Measurements from ENCODE around the gene SNCB. TPM values are rescaled to one million over a fixed set of nuclear protein-coding genes. Genes with fewer than 3 reads are reported as not detected.

SNCB gene
- total and polyA plus RNA-seq, 7 experiments from 2014 or later = not detected

DNA sequence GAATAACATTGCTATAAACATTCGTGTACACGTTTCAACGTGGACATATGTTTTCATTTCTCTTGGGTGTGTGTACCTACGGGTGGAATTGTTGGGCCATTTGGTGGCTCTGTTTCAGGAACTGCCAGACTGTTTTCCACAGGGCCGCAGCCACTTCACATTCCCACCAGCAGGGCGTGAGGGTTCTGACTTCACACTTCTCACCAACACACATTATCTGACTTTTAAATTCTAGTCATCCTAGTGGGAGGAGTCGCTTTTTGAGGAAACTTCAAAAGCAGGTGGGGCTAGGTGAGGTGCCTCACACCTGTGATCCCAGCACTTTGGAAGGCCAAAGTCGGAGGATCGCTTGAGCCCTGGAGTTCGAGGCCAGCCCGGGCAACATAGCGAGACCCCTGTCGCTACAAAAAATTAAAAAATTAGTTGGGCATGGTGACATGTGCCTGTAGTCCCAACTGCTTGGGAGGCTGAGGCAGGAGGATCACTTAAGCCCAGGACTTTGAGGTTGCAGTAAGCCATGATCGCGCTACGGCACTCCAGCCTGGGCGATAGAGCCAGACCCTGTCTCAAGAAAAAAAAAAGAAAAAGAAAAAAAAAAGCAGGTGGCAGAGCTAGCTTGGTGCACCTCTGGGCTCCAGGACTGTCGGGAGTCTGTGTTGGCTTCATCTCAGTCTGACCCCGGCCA, 45.5 kb upstream of the SNCB start:
- Mint-ChIP-seq H3K27me3 (peaks cover 32 to 47% (median 38%) of the 10 kb centered on the region in 5 donors), H3K27ac (no peak overlapping the region), H3K4me1 (peaks cover 0 to 8% (median 0%) of the 10 kb centered on the region in 7 donors), H3K4me3 (no peak overlapping the region), H3K36me3 (no peaks in the 10 kb centered on the region), H3K9me3 (no peaks in the 10 kb centered on the region)
- no peaks in the 10 kb centered on the region for H3K4me1 ChIP-seq (ENCODE audit: control insufficient read depth in 2 of 2, insufficient read depth in 2 of 2, low read length in 2 of 2)
- H3K9me3 ChIP-seq (ENCODE audit: control insufficient read depth in 2 of 3, low read length in 3 of 3) = no peaks in the 10 kb centered on the region
- DNase-seq (no peak), ATAC-seq (no peak)
- POLR2A ChIA-PET = no interaction called here
- intact Hi-C loops (cut with micrococcal nuclease) = no loop called here
- H3K4me3 ChIP-seq (ENCODE audit: low read length) = no peak overlapping the region
- CTCF ChIA-PET = no interaction called here
- no peaks in the 10 kb centered on the region for H3K27me3 ChIP-seq (ENCODE audit: control insufficient read depth in 2 of 2, insufficient read depth in 2 of 2, low read length in 2 of 2)
- H3K27ac ChIP-seq (ENCODE audit: low read depth, low read length) = no peak overlapping the region
- no peaks in the 10 kb centered on the region for H3K36me3 ChIP-seq (ENCODE audit: control insufficient read depth in 2 of 3, insufficient read depth in 3 of 3, low read length in 3 of 3)

GRCh38 chr5:176674799-176675198, 44.5 kb upstream of the SNCB start:
- CTCF ChIA-PET = no interaction called here
- POLR2A ChIA-PET = no interaction called here
- Histone ChIP-seq H3K27me3 (ENCODE audit: control insufficient read depth in 2 of 2, insufficient read depth in 2 of 2, low read length in 2 of 2) (no peaks in the 10 kb centered on the region), H3K27ac (ENCODE audit: low read depth, low read length) (no peak overlapping the region), H3K4me1 (ENCODE audit: control insufficient read depth in 2 of 2, insufficient read depth in 2 of 2, low read length in 2 of 2) (no peaks in the 10 kb centered on the region), H3K4me3 (ENCODE audit: low read length) (no peak overlapping the region), H3K36me3 (ENCODE audit: control insufficient read depth in 2 of 3, insufficient read depth in 3 of 3, low read length in 3 of 3) (no peaks in the 10 kb centered on the region), H3K9me3 (ENCODE audit: control insufficient read depth in 2 of 3, low read length in 3 of 3) (no peaks in the 10 kb centered on the region)
- H3K4me3 Mint-ChIP-seq = no peak overlapping the region
- no peaks in the 10 kb centered on the region for H3K9me3 Mint-ChIP-seq
- H3K36me3 Mint-ChIP-seq = no peaks in the 10 kb centered on the region
- ATAC-seq = no peak
- H3K27me3 Mint-ChIP-seq = peaks cover 30 to 44% (median 34%) of the 10 kb centered on the region in 5 donors
- peaks cover 0 to 8% (median 0%) of the 10 kb centered on the region in 7 donors for H3K4me1 Mint-ChIP-seq
- no peak for DNase-seq
- no peak overlapping the region for H3K27ac Mint-ChIP-seq
- intact Hi-C loops (cut with micrococcal nuclease) = no loop called here

DNA sequence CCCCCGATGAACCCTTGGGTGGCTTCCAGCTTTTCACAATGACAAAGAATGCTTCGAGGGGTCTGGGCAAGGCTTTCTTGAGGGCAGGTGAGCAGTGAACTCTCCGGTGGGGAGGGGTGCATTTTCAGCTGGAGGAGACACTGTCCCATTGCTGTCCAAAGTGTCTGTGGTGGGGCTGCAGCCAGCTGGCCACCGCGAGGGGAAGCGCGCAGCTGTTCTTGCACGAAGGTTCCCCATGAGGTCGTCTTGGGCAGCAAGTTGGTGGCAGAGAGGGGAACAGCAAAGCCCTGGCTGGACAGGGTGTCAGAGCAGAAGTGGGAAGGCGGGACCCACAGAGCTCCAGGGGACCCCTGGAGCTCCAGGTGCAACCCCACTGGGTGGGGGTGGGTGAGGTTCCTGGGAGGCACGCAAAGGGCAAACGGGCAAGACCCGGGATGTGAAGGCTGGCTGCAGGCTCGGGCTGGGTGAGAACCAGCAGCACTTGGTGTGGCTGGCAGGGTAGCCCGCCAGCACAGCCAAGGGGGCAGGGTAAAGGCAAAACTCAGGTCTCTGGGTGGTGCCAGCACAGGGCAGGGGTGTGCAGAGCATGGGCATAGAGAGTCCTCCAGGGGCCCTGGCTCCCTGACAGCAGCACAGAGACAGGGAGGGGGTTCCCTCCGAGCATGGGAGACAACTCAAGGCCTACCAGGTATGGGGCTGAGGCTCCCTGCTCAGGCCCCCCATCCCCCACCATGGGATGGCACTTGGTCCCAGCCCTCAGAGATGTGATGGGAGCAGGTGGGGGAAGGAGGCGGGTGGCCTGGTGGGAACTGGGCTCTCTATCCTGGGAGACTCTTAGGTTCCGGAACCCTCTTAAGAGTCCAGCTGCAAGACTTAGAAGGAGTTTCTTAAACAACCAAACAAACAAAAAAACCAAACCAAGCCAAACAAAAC, 43.6 kb upstream of the SNCB start:
- ChIA-PET POLR2A (no interaction called here), CTCF (interaction anchor here (0.6 kb wide), 1 partner anchor 1755 kb away, joined by 3 read pairs; no protein-coding TSS in a partner anchor)
- no peaks in the 10 kb centered on the region for H3K27me3 ChIP-seq (ENCODE audit: control insufficient read depth in 2 of 2, insufficient read depth in 2 of 2, low read length in 2 of 2)
- Mint-ChIP-seq H3K27ac (no peak overlapping the region), H3K27me3 (peaks cover 22 to 36% (median 26%) of the 10 kb centered on the region in 5 donors), H3K36me3 (no peaks in the 10 kb centered on the region), H3K4me1 (peaks cover 0 to 5% (median 0%) of the 10 kb centered on the region in 7 donors), H3K4me3 (no peak overlapping the region), H3K9me3 (no peaks in the 10 kb centered on the region)
- intact Hi-C loops (cut with micrococcal nuclease) = no loop called here
- no peak overlapping the region for H3K27ac ChIP-seq (ENCODE audit: low read depth, low read length)
- no peak overlapping the region for H3K4me3 ChIP-seq (ENCODE audit: low read length)
- no peak for DNase-seq
- no peaks in the 10 kb centered on the region for H3K4me1 ChIP-seq (ENCODE audit: control insufficient read depth in 2 of 2, insufficient read depth in 2 of 2, low read length in 2 of 2)
- H3K9me3 ChIP-seq (ENCODE audit: control insufficient read depth in 2 of 3, low read length in 3 of 3) = no peaks in the 10 kb centered on the region
- H3K36me3 ChIP-seq (ENCODE audit: control insufficient read depth in 2 of 3, insufficient read depth in 3 of 3, low read length in 3 of 3) = no peaks in the 10 kb centered on the region
- ATAC-seq = no peak

DNA sequence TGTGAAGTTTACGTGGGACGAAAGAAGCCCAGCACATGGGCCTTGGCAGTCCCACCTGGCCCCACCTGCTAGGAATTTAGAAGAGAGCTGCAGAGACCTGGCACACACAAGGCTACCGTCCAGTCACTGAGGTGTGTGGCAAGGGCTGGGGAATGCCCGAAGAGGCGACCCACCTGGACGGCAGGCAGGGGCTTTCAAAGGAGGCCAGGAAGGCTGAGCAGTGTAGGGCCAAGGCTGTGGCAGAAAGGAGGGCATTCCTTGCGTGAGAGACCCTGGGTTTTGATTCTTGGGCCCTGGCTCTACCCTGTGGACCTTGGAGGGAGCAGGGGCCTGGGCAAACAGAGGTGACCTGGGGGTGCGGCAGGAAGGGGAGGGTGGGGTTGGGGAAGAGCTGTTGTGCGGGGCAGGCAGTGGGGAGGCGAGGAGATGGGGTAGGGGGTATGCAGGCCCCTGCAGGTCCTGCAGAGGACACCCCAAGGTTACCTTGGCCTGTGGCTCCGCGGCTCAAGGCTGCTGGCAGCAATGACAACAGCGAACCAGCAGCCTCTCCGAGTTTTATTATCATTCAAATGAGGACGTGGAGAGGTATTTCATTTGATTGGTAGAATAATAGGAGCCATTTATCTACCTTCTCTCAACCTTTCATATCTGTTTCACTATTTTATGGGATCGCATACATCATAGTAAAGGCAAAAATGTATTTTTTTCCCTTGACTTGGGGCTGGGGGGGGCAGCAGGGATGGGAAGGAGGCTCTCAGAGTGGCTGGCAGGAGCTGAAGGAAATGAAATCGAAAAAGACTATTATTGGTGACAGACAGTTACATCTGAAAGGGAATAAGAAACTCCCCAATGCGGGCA, 41.8 kb upstream of the SNCB start:
- no peak overlapping the region for H3K27ac Mint-ChIP-seq
- POLR2A ChIA-PET = no interaction called here

DNA sequence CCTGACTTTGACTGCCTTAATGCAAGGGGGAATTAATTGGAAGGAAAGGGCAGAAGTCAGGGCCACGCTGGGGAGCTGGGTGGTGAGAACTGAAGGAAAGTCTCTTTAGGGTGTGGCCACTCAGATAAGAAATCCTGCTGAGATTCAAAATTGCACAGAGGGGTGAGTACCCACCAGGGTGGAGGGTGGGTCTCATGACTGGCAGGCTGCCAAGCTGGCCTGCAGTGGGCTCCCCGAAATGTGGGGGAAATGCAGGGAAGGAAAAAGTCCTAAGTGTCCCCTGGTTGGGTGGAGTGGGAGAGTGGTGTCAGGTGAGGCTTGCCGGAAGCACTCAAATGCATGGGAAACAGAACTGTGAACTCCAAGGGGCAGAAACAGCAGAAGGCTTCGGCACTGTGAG, 41.1 kb upstream of the SNCB start:
- H3K4me3 Mint-ChIP-seq = no peak overlapping the region
- intact Hi-C loops (cut with micrococcal nuclease) = no loop called here
- Histone ChIP-seq H3K27me3 (ENCODE audit: control insufficient read depth in 2 of 2, insufficient read depth in 2 of 2, low read length in 2 of 2) (no peaks in the 10 kb centered on the region), H3K27ac (ENCODE audit: low read depth, low read length) (no peak overlapping the region), H3K9me3 (ENCODE audit: control insufficient read depth in 2 of 3, low read length in 3 of 3) (no peaks in the 10 kb centered on the region), H3K36me3 (ENCODE audit: control insufficient read depth in 2 of 3, insufficient read depth in 3 of 3, low read length in 3 of 3) (no peaks in the 10 kb centered on the region), H3K4me3 (ENCODE audit: low read length) (no peak overlapping the region), H3K4me1 (ENCODE audit: control insufficient read depth in 2 of 2, insufficient read depth in 2 of 2, low read length in 2 of 2) (no peaks in the 10 kb centered on the region)
- no peaks in the 10 kb centered on the region for H3K36me3 Mint-ChIP-seq
- no peak for ATAC-seq
- CTCF ChIA-PET = no interaction called here
- peaks cover 5 to 32% (median 17%) of the 10 kb centered on the region in 5 donors for H3K27me3 Mint-ChIP-seq
- peaks cover 0 to 3% (median 0%) of the 10 kb centered on the region in 7 donors for H3K4me1 Mint-ChIP-seq
- no peak overlapping the region for H3K27ac Mint-ChIP-seq
- no peaks in the 10 kb centered on the region for H3K9me3 Mint-ChIP-seq
- DNase-seq = no peak
- POLR2A ChIA-PET = no interaction called here

More for the DNA sequence above, 41.8 kb upstream of the SNCB start:
- Mint-ChIP-seq H3K9me3 (no peaks in the 10 kb centered on the region), H3K27me3 (peaks cover 6 to 29% (median 19%) of the 10 kb centered on the region in 5 donors), H3K36me3 (no peaks in the 10 kb centered on the region), H3K4me1 (peaks cover 0 to 3% (median 0%) of the 10 kb centered on the region in 7 donors), H3K4me3 (no peak overlapping the region)
- ATAC-seq (no peak), DNase-seq (no peak)
- Histone ChIP-seq H3K4me1 (ENCODE audit: control insufficient read depth in 2 of 2, insufficient read depth in 2 of 2, low read length in 2 of 2) (no peaks in the 10 kb centered on the region), H3K36me3 (ENCODE audit: control insufficient read depth in 2 of 3, insufficient read depth in 3 of 3, low read length in 3 of 3) (no peaks in the 10 kb centered on the region), H3K9me3 (ENCODE audit: control insufficient read depth in 2 of 3, low read length in 3 of 3) (no peaks in the 10 kb centered on the region), H3K27ac (ENCODE audit: low read depth, low read length) (no peak overlapping the region), H3K27me3 (ENCODE audit: control insufficient read depth in 2 of 2, insufficient read depth in 2 of 2, low read length in 2 of 2) (no peaks in the 10 kb centered on the region), H3K4me3 (ENCODE audit: low read length) (no peak overlapping the region)
- CTCF ChIA-PET = no interaction called here
- intact Hi-C loops (cut with micrococcal nuclease) = no loop called here

GRCh38 chr5:176670449-176670848, 40.1 kb upstream of the SNCB start:
- Mint-ChIP-seq H3K9me3 (no peaks in the 10 kb centered on the region), H3K4me3 (no peak overlapping the region), H3K36me3 (no peaks in the 10 kb centered on the region), H3K27me3 (peaks cover 7 to 35% (median 17%) of the 10 kb centered on the region in 5 donors), H3K27ac (no peak overlapping the region), H3K4me1 (peaks cover 0 to 3% (median 0%) of the 10 kb centered on the region in 7 donors)
- ChIA-PET CTCF (interaction anchor here (1.3 to 1.4 kb wide), 2 partner anchors 10 to 13 kb away, joined by 5 to 7 read pairs; no protein-coding TSS in a partner anchor), POLR2A (no interaction called here)
- DNase-seq = no peak
- Histone ChIP-seq H3K27me3 (ENCODE audit: control insufficient read depth in 2 of 2, insufficient read depth in 2 of 2, low read length in 2 of 2) (no peaks in the 10 kb centered on the region), H3K36me3 (ENCODE audit: control insufficient read depth in 2 of 3, insufficient read depth in 3 of 3, low read length in 3 of 3) (no peaks in the 10 kb centered on the region), H3K9me3 (ENCODE audit: control insufficient read depth in 2 of 3, low read length in 3 of 3) (no peaks in the 10 kb centered on the region), H3K4me1 (ENCODE audit: control insufficient read depth in 2 of 2, insufficient read depth in 2 of 2, low read length in 2 of 2) (no peaks in the 10 kb centered on the region), H3K4me3 (ENCODE audit: low read length) (no peak overlapping the region), H3K27ac (ENCODE audit: low read depth, low read length) (no peak overlapping the region)
- intact Hi-C loops (cut with micrococcal nuclease) = no loop called here
- no peak for ATAC-seq

Data from naive thymus-derived CD4-positive, alpha-beta T cell (primary cell).